GM13977 (cell line): ENCODE results near the gene ANKRD9.

Experiments used
- DNase-seq: peaks from one replicate; pipeline ENCODE4 v3.0.0; 2012; ENCODE audit warnings: low spot score
- CTCF ChIP-seq: IDR thresholded peaks from 2 replicates; pipeline ENCODE4 v1.5.1; 2012; ENCODE audit warnings: mild to moderate bottlenecking, control low read depth; ENCODE audit not compliant: insufficient read depth; ENCODE audit errors: extremely low read depth, missing control alignments
- in situ Hi-C: fragments of 300-500 bp; cut with MboI; formaldehyde crosslinking; loops from one replicate; pipeline ENCODE4 v1.12.0; 2022; ENCODE audit warnings: low sequenced_read_pairs, low pct_unique_long_range_greater_than_20kb, mixed read lengths, inconsistent platforms; ENCODE audit not compliant: unreplicated experiment

The ANKRD9 gene

DNA sequence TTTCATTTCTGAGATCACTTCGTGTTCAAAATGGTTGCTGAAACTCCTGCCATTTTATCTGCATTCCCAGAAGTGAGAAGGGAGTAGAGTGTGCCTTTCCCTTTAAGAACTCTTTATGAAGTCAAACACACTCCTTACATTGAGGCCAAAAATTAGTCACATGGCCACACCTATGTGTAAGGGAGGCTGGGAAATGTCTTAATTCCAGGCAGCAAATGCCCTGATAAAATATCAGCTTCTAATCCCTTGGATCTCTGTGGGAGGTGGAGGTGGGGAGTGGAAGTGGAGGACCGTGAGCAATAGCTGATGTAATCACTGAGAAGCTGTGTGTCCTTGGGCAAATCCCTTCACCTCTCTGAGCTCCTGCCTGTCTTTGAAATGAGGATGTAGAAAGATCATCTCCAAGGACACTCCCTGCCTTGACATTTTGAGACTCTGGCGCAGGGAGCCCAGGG, 22.7 kb upstream of the ANKRD9 start:
- no peak for DNase-seq
- in situ Hi-C loops: no loop called here

DNA sequence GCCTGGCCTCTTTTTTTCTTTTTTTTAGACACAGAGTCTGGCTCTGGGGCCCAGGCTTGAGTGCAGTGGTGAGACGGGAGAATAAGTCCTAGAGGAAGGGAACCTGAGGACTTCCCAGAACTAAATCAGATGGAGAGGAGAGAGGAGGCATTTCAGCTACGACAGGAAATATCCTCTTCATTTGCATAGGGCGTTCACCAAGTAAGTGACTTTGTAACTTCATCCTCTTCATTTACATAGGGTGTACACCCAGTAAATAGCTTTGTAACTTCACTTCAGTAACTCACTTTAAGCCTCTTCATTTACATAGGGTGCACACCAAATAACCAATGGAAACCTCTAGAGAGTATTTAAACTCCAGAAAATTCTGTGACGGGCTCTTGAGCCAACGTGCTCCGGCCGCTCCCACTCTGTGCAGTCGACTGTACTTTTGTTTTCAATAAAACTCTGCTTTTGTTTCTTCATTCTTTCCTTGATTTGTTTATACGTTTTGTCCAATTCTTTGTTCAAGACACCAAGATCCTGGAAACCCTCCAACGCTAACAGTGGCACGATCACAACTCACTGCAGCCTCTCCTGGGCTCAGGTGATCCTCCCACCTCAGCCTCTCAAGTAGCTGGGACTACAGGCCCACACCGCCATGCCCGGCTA, 21.4 kb upstream of the ANKRD9 start:
- in situ Hi-C loops: no loop called here
- no peak for DNase-seq

More for the DNA sequence above, 22.7 kb upstream of the ANKRD9 start:
- TF ChIP-seq CTCF: no peak

GRCh38 chr14:102528431-102529170, 19.0 kb upstream of the ANKRD9 start:
- no peak for TF ChIP-seq CTCF
- in situ Hi-C loops: no loop called here
- no peak for DNase-seq

More for the DNA sequence above, 21.4 kb upstream of the ANKRD9 start:
- no peak for TF ChIP-seq CTCF

- no peak for DNase-seq
- in situ Hi-C loops: no loop called here
- no peak for TF ChIP-seq CTCF
These were observed 16.4 kb upstream of the ANKRD9 start for GRCh38 chr14:102525929-102526497.

- TF ChIP-seq CTCF: no peak
- in situ Hi-C loops: no loop called here
- DNase-seq: no peak
These were observed 15.8 kb upstream of the ANKRD9 start for GRCh38 chr14:102525219-102525928.

GRCh38 chr14:102524451-102525218, 15.1 kb upstream of the ANKRD9 start:
- DNase-seq: peak; percentile 99
- peak; percentile 99 for TF ChIP-seq CTCF
- in situ Hi-C loops: no loop called here
